Hepatocyte (in vitro differentiated cells): ENCODE results near the gene SP8. TPM values are rescaled to one million over a fixed set of nuclear protein-coding genes. Genes with fewer than 3 reads are reported as not detected.

ENCODE experiments used
- DNase-seq: peaks from one replicate; pipeline ENCODE4 v3.0.0-alpha.2; 2016; ENCODE audit warnings: low spot score
- H2AFZ ChIP-seq: fragments of 200-600 bp; sonication (generic); 2 replicates; pipeline ENCODE4 v1.6.0; 2016; ENCODE audit warnings: antibody characterized with exemption, mild to moderate bottlenecking
- H3K27ac ChIP-seq: fragments of 200-600 bp; sonication (generic); 2 replicates; pipeline ENCODE4 v1.5.1; 2016; ENCODE audit warnings: mild to moderate bottlenecking
- H3K27me3 ChIP-seq: fragments of 200-600 bp; sonication (generic); 2 replicates; pipeline ENCODE4 v1.6.1; 2016
- H3K36me3 ChIP-seq: fragments of 200-600 bp; sonication (generic); replicated peaks from 2 replicates; pipeline ENCODE4 v1.5.1; 2016; ENCODE audit warnings: low read depth; ENCODE audit not compliant: insufficient read depth
- H3K4me1 ChIP-seq: fragments of 200-600 bp; sonication (generic); 2 replicates; pipeline ENCODE4 v1.5.1; 2016; ENCODE audit warnings: mild to moderate bottlenecking, moderate library complexity; ENCODE audit not compliant: insufficient read depth
- H3K4me2 ChIP-seq: fragments of 200-600 bp; sonication (generic); 2 replicates; pipeline ENCODE4 v1.6.0; 2016
- H3K4me3 ChIP-seq: fragments of 200-600 bp; sonication (generic); 2 replicates; pipeline ENCODE4 v1.5.1; 2016; ENCODE audit warnings: mild to moderate bottlenecking
- H3K79me2 ChIP-seq: fragments of 200-600 bp; sonication (generic); 2 replicates; pipeline ENCODE4 v1.6.0; 2017; ENCODE audit warnings: mild to moderate bottlenecking
- H3K9me2 ChIP-seq: fragments of 200-600 bp; sonication (generic); replicated peaks from 2 replicates; pipeline ENCODE4 v1.6.0; 2017; ENCODE audit warnings: mild to moderate bottlenecking; ENCODE audit not compliant: insufficient read depth
- H3K9me3 ChIP-seq: fragments of 200-600 bp; sonication (generic); 2 replicates; pipeline ENCODE4 v1.5.1; 2016; ENCODE audit warnings: low read depth, mild to moderate bottlenecking
- H4K20me1 ChIP-seq: fragments of 200-600 bp; sonication (generic); 2 replicates; pipeline ENCODE4 v1.6.0; 2016; ENCODE audit warnings: mild to moderate bottlenecking; ENCODE audit not compliant: insufficient read depth, poor library complexity, severe bottlenecking
- CTCF ChIP-seq: fragments of 200-600 bp; sonication (generic); IDR thresholded peaks from 2 replicates; pipeline ENCODE4 v1.5.1; 2016; ENCODE audit warnings: antibody characterized with exemption, mild to moderate bottlenecking; ENCODE audit not compliant: poor library complexity
- EZH2 ChIP-seq: fragments of 200-600 bp; sonication (generic); IDR thresholded peaks from 2 replicates; pipeline ENCODE4 v1.6.1; 2016; ENCODE audit warnings: antibody characterized with exemption, mild to moderate bottlenecking, borderline replicate concordance
- EZH2phosphoT487 ChIP-seq: fragments of 200-600 bp; sonication (generic); IDR thresholded peaks from one replicate; pipeline ENCODE4 v1.6.1; 2018; ENCODE audit warnings: antibody characterized with exemption, mild to moderate bottlenecking, low read depth, moderate library complexity; ENCODE audit not compliant: unreplicated experiment, severe bottlenecking
- WGBS: methylation state at CpG from one replicate; pipeline ENCODE4 v1.1.6; 2016; ENCODE audit warnings: low lambda C conversion rate; ENCODE audit errors: missing lambda C conversion rate; 5-methylcytosine and 5-hydroxymethylcytosine counted together
- polyA plus RNA-seq: library from polyadenylated mRNA; unstranded; fragments of >200 nt; fragmentation: Nextera tagmentation; extraction: Ambion mirVana; gene quantifications from 2 replicates; pipeline ENCODE4 v1.2.1, GENCODE V29; 2016
- total RNA-seq: library from RNA; depleted of rRNA; stranded (reverse); fragments of >200 nt; gene quantifications from 2 replicates; pipeline ENCODE4 v1.2.3, GENCODE V29; 2014

The SP8 gene
- total and polyA plus RNA-seq, 2 experiments from 2014 or later, result 0.04 to 1.0 TPM

DNA sequence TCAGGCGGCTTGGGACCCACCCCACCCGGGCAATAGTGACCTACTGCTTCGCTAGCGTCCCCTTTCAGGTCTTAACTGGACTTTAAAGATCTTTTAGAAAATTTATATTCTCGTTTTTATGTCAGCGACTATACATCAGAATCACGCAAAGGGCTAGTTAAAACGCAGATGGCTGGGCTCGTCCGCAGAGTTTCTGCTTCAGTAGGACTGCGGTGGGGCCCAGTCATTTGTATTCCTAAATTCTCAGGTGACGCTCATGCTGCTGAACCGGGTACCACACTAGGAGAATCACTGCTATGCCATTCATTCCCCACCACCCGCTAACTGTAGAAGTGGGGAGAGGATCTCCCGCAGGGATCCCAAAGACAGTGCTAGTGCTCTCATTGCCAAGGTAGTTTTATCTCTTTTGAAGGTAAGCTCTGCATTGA, 12.0 kb upstream of the SP8 start:
- no peak for DNase-seq
- Histone ChIP-seq H2AFZ (peak overlapping the region; percentile 75), H3K9me3 (no peaks in the 10 kb centered on the region), H3K4me2 (peak overlapping the region; percentile 94), H3K4me1 (no peaks in the 10 kb centered on the region), H3K79me2 (no peaks in the 10 kb centered on the region), H3K4me3 (no peak overlapping the region), H3K27ac (no peak overlapping the region), H4K20me1 (no peaks in the 10 kb centered on the region), H3K36me3 (no peaks in the 10 kb centered on the region), H3K27me3 (peaks cover 76% of the 10 kb centered on the region), H3K9me2 (no peaks in the 10 kb centered on the region)
- WGBS, result 3% methylated on average over 15 of the region's 15 CpGs
- TF ChIP-seq CTCF, result no peak
- peak; percentile 88 for TF ChIP-seq EZH2
- peak; percentile 60 for TF ChIP-seq EZH2phosphoT487

DNA sequence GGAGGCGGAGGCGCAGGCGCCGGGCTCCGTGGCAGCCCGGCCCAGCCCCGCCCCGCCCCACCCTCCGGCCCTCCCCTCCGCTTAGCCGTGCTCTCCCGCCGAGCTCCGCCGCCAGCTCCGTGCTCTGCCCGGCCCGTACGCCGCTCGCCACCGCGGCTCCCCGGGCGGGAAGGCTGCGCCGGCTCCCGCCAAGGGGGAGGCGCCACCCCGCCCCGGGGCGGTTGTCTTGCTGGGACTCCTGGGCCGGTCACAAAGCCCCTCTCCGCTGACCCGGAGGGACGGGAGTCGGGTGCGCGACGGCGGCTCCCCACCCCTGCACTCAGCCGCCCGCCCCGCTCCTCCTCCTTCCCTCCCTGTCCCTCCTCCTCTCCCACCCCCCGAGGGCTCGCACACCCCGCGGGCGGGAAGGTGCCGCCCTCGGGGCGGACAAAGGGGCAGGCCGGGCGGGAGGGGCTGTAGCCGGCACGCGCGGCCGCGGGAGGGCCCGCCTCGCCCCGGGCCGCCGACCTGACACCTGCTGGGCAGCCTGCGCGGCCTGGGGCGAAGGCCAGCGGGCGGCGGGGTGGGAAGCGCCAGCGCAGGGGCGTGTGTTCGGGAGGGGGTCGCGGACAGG, 11.5 kb upstream of the SP8 start:
- peak; percentile 38 for TF ChIP-seq EZH2
- no peak for TF ChIP-seq EZH2phosphoT487
- TF ChIP-seq CTCF, result no peak
- Histone ChIP-seq H3K79me2 (no peaks in the 10 kb centered on the region), H3K27ac (no peak overlapping the region), H3K9me3 (no peaks in the 10 kb centered on the region), H3K9me2 (no peaks in the 10 kb centered on the region), H3K27me3 (peaks cover 81% of the 10 kb centered on the region), H3K4me1 (no peaks in the 10 kb centered on the region), H3K4me3 (no peak overlapping the region), H4K20me1 (no peaks in the 10 kb centered on the region), H2AFZ (peak overlapping the region; percentile 75), H3K4me2 (peak overlapping the region; percentile 94), H3K36me3 (no peaks in the 10 kb centered on the region)
- DNase-seq, result peak; percentile 72
- WGBS, result under 1% methylated on average over 42 of the region's 77 CpGs

- Histone ChIP-seq H3K27me3 (peaks cover 87% of the 10 kb centered on the region), H3K4me1 (no peaks in the 10 kb centered on the region), H4K20me1 (no peaks in the 10 kb centered on the region), H3K9me3 (no peaks in the 10 kb centered on the region), H2AFZ (peak overlapping the region; percentile 6), H3K79me2 (no peaks in the 10 kb centered on the region), H3K4me2 (peak overlapping the region; percentile 94), H3K9me2 (no peaks in the 10 kb centered on the region), H3K36me3 (no peaks in the 10 kb centered on the region), H3K27ac (no peak overlapping the region), H3K4me3 (no peak overlapping the region)
- TF ChIP-seq CTCF (no peak), EZH2phosphoT487 (no peak), EZH2 (no peak)
- WGBS, result 1% methylated on average over 36 of the region's 40 CpGs
- no peak for DNase-seq
Observed at GRCh38 chr7:20797462-20798080, 10.9 kb upstream of the SP8 start.
